Activated CD8-positive, alpha-beta memory T cell treated with anti-CD3 and anti-CD28 coated beads for 4 hours (primary cell): ENCODE measurements around the gene EBF4.
"Not testable (repeated sequence)": the region's sequence is repeated elsewhere in the genome, so short reads cannot be mapped to it uniquely, and the experiment has no call there.

Experiments
- DNase-seq, 2 donors: peaks; one replicate each; pipeline ENCODE4 v3.0.0-alpha.2; 2020; ENCODE audit warnings: low read depth in 2 of 2

Gene EBF4

DNA sequence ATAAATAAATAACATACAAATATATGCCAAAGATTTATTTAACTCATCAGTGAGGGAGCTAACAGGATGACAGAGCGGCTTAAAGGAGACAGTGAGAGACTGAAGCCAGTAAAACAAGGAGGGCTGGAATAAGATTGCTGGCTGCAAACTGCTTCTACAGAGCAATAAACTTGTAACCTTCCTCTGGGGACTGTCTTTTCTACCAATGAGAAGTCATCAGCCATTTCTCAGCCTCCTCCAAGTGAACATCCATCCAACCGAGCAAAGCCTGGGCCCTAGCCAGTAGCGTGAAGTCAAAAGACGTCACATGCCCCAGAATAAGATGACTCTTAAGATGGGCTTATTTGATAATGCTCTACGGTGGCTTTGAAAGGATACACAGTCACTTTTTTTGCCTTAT, 65.4 kb downstream of the EBF4 start:
- DNase-seq, result no peak

- DNase-seq, result no peak
Measured at GRCh38 chr20:2759143-2759542, 66.6 kb downstream of the EBF4 start.

- DNase-seq, result no peak
Measured at GRCh38 chr20:2759603-2760296, 67.2 kb downstream of the EBF4 start.

GRCh38 chr20:2760297-2760951, 67.8 kb downstream of the EBF4 start:
- no peak for DNase-seq

- no peak for DNase-seq
Measured at GRCh38 chr20:2760952-2761305, 68.3 kb downstream of the EBF4 start.

- no peak for DNase-seq
Measured at GRCh38 chr20:2761885-2762284, 69.3 kb downstream of the EBF4 start.

DNA sequence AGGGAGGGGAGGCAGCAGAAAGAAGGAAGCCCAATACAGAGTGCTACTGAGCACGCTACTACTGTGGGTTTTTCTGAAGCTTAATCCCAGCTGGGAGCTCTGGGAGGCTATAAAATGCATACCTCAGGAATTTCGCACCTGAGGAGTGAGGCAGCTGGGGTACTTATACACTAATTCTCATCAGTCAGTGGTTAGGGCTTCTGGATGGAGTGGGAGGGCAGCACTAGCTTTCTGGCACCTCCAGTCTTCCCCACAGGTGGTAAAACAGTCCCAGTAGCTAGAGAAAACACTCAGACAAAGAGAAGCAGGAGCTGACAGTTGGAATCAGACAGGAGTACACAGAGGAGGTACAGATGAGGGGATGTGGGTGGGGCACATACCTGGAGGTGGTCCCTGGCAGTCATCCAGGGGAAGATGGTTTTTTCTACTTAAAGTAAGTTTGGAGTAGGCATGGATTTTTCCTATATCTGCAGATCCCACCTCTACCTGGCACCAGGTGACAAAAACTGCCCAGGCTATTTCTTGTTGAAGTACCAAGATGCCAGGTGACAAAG, 70.1 kb downstream of the EBF4 start:
- no peak for DNase-seq

DNA sequence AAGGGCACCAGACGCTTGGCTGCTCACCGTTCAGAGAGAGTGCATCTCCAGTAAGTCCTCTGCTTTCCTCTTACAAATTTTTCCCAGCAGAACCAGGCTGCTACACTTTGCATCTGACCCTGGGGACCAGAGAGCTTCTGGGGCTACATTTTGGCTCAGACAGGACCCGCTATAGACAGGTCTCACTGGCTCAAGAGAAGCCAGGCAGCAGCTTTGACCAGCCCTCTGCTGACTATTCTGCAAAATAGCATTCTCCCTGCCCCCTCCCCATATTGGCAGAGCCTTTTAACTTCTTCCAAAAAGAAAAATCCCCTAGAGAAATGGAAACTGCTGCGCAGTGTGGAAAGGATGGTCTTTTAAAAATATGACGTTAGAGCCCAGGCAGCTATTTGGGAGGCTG, 70.6 kb downstream of the EBF4 start:
- DNase-seq, result no peak

GRCh38 chr20:2767768-2768631, 75.4 kb downstream of the EBF4 start:
- no peak for DNase-seq

DNA sequence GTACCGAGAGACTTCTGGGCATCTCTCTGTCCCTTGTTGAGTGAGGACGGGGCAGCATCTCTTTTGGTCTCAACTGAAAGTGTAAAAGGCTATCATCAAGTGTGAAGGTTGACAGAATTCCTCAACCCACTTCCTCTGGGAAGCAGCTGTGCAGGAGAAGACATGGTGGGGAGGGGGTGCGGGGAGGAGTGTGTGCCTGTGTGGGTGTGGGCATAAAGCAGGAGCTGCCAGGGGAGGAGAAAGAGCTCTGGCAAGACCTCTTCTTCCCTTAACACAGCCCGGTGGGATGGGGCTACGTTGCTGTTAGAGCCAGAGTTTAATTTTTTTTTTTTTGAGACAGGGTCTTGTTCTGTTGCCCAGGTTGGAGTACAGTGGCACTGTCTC, 76.0 kb downstream of the EBF4 start:
- DNase-seq, result no peak

DNA sequence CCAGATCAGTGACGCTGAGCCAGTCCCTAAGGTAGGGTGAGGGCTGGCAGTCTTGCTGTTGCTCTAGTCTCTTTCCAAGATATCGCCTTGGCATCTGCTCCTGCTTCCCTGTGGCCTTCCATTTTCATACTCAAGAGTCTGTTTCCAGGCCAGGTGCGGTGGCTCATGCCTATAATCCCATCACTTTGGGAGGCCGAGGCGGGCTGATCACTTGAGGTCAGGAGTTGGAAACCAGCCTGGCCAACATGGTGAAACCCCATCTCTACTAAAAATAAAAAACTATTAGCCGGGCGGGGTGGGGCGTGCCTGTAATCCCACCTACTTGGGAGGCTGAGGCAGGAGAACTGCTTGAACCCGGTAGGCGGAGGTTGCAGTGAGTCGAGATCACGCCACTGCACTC, 77.5 kb downstream of the EBF4 start:
- not testable (repeated sequence) for DNase-seq

DNA sequence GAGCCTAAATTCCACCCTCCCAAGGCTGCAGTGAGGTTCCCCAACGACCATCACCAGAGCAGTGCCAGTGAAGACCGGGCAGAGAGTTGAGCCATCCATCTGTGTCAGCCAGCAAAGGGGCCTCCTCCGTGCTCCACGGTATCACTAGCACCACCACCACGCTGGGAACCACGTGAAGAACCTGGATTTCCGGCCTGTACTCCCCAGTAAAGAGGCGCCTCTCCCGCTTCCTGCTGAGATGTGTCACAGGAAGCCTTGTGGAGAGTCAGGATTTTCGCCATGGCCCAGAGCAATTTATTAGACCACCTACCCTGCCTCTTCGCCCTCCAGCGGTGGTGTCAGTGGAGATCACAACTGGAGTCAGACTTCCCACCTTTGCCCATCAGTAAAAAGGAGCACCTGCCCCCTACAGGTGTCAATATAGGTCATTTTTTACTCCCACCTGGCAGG, 79.1 kb downstream of the EBF4 start:
- DNase-seq, result no peak

- no peak for DNase-seq
Measured at GRCh38 chr20:2773812-2774211, 81.2 kb downstream of the EBF4 start.

GRCh38 chr20:2775139-2775538, 82.6 kb downstream of the EBF4 start:
- DNase-seq, result no peak

DNA sequence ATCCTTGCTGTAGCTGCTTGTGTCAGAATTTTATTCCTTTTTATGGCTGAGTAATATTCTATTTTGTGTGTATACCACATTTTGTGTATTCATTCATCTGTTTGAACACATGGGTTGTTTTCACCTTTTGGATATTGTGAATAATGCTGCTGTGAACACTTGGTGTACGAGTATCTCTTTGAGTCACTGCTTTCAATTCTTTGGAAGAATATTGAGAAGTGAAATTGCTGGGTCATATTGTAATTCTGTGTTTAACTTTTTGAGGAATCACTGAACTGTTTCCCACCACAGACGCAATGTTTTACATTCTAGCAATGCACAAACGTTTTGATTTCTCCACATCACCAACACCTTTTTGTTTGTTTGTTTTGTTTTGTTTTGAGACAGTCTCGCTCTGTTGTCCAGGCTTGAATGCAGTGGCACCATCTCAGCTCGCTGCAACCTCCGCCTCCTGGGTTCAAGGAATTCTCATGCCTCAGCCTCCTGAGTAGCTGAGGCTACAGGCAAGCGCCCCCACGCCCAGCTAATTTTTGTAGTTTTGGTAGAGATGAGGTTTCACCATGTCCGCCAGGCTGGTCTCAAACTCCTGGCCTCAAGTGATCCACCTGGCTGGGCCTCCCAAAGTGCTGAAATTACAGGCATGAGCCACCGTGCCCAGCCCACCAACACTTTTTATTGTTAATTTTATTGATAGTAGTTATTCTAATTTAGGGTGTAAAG, 86.2 kb downstream of the EBF4 start:
- DNase-seq, result no peak

- DNase-seq, result no peak
Measured at GRCh38 chr20:2780948-2781347, 88.4 kb downstream of the EBF4 start.

- DNase-seq, result no peak
Measured at GRCh38 chr20:2783908-2784566, 91.5 kb downstream of the EBF4 start.

DNA sequence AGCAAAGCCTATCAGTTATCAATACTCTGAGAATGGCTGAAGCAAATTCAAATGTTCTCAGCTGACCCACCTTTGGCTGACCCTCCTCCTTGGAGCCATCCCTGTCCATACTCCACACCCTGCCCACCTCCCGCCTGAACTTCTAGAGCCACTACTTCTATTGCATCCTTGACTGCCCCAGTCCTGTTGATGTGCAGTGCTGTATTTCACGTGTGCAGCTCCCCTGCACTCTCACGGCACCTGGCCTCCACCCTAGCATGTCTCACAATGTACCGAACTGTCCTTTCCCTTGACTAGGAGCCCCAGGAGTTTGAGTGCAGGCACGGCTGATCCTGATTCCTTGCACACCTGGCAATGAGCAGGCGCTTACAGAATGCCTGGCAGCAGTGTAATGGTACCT, 100.9 kb downstream of the EBF4 start:
- no peak for DNase-seq

- no peak for DNase-seq
Measured at GRCh38 chr20:2794202-2794748, 101.7 kb downstream of the EBF4 start.

DNA sequence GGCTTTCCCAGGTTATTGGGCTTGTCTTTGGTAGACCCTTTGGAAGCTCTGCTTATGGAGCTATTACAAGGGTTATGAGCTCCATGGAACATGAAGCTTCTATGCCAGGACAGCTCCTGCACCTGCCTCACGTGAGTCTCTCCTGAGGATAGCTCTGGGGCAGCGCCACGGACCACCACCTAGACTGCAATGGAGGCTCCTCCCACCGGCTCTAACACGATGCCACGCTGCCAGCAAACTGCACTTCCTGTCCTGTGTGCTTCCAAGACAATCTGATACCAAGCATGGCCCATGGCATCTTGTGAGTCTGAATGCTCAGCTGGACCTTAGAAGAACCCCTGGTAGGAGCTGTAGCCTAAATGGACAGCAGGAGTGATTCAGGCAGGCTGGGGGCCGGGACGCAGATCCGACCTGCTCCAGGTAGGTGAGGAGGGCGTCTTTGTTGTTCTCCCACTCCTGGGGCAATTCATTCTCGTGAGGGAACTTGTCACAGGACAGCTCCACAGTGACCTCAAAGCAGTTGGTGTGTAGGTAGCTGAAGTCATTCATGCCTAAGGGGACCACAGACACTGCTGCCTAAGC, 102.4 kb downstream of the EBF4 start:
- DNase-seq, result no peak

- no peak for DNase-seq
Measured at GRCh38 chr20:2795451-2795850, 102.9 kb downstream of the EBF4 start.
